HL-60/S4 treated with retinoic acid at 250 ng/mL for 4 days and 3 days (cell line): Measurements from ENCODE around the gene ABCG1.

Experiments used
- in situ Hi-C: fragments of 300-500 bp; cut with MboI; formaldehyde crosslinking; loops from 2 replicates; pipeline ENCODE4 v1.7.0; 2022; ENCODE audit warnings: low sequenced_read_pairs

ABCG1 gene

GRCh38 chr21:42265231-42265812 lies 46.4 kb downstream of the ABCG1 start:
- in situ Hi-C loops: no loop called here

DNA sequence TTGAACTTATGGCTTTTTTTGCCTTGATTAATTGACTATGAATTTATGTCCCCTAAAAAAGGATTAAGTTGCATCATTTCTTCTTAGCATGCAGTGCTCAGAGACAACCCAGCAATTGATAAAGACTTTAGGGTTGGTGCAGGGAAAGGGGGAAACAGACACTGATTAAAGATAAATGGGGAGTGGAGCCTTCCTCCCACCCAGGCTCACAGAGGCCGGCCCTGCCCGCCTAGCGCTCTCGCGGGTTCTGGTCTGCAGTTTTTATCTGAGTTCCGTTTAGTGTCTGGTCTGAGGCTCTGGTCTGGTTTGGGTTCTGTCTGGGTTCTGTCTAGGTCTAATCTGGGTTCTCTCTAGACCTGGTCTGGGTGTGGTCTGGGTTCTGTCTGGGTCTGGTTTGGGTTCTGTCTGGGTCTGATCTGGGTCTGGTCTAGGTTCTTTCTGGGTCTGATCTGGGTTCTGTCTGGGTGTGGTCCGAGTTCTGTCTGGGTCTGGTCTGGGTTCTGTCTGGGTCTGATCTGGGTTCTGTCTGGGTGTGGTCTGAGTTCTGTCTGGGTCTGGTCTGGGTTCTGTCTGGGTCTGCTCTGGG lies 48.1 kb downstream of the ABCG1 start:
- in situ Hi-C loops: no loop called here

GRCh38 chr21:42269386-42269785 lies 50.4 kb downstream of the ABCG1 start:
- in situ Hi-C loops: no loop called here

DNA sequence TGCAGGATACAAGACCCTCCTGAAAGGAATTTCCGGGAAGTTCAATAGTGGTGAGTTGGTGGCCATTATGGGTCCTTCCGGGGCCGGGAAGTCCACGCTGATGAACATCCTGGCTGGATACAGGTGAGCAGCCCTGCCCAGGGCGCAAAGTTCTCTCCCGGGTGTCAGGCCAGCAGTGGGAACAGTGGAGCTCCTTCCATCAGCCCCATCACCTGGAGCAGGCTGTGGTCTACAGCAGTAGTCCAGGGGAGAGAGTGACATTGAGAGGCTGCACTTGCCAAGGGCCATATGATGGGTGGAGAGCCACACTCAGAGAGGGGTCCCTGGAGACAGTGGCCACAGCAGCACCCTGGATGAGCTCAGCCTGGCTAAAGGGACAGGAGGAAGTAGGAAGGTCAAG lies 52.1 kb downstream of the ABCG1 start:
- in situ Hi-C loops: no loop called here

- in situ Hi-C loops: no loop called here
Measured at GRCh38 chr21:42272109-42272962, 53.4 kb downstream of the ABCG1 start.

GRCh38 chr21:42272984-42273600 lies 54.2 kb downstream of the ABCG1 start:
- in situ Hi-C loops: no loop called here

- in situ Hi-C loops: no loop called here
Measured at GRCh38 chr21:42276076-42276475, 57.1 kb downstream of the ABCG1 start.

DNA sequence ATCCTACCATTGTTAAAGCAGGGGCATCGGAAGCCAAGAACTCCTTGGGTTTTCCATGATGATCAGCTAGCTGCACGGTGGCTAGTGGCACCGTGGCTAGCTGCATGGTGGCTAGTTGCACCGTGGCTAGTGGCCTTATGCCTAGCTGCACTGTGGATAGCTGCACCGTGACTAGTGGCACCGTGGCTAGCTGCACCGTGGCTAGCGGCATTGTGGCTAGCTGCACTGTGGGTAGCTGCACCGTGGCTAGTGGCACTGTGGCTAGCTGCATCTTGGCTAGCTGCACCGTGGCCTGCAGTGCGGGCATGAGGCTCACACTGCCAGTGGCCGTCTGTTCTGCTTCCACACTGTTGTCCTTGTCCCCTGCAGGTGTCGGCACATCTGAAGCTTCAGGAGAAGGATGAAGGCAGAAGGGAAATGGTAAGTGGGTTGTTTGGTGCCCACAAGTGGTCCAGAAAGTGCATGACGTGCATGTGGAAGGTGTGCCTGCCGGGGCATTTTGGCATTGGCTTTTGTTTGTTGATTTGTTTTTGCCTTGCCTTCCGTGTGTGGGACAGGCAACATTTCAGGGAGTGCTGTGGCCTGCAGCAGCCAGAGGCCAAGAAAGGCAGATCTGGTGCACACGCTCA lies 57.7 kb downstream of the ABCG1 start:
- in situ Hi-C loops: no loop called here

GRCh38 chr21:42277593-42277992 lies 58.7 kb downstream of the ABCG1 start:
- in situ Hi-C loops: no loop called here

GRCh38 chr21:42278451-42279149 lies 59.7 kb downstream of the ABCG1 start:
- in situ Hi-C loops: no loop called here

DNA sequence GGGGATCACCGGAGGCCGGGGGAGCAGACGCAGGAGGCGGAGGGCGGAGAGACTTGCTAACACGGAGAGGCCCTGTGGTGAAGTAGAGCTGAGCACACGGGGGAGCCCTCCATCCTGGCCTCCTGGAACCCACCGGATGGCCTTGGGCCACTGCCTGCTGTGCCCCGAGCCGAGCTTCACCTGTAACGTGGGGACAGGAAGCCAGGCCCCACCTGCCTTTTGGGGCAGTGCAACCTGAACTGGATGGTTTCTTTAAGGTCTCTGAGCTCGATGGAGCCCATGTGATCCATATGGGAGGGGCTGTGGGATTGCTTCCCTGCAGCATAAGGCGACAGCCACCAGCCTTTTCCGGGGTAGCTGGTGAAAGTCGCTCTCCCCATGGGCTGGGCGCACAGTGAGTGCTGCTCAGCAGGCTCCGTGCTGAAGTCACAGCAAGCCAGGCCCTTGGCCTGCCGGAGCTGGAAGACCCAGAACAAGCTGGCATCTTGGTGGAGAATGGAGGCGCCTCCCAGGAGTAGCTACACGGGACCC lies 60.5 kb downstream of the ABCG1 start:
- in situ Hi-C loops: no loop called here

DNA sequence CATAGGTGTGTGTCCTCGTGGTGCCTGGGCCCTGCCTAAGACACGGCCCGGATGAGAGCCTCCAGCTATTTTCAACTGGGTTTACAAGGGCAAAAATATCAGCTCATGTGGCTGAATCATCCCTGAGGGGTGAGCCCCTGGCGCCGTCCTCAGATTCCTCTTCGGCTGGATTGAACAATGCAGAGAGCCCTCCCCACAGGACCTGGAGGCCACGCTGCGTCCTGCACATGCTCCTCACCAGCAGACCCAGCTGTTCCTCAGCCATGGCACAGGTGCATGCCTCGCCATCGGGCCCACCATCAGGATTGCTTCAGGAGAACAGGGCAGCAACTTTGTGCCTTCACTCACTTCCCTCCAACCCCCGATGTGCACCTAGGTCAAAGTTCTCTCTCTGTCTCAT lies 60.9 kb downstream of the ABCG1 start:
- in situ Hi-C loops: no loop called here

DNA sequence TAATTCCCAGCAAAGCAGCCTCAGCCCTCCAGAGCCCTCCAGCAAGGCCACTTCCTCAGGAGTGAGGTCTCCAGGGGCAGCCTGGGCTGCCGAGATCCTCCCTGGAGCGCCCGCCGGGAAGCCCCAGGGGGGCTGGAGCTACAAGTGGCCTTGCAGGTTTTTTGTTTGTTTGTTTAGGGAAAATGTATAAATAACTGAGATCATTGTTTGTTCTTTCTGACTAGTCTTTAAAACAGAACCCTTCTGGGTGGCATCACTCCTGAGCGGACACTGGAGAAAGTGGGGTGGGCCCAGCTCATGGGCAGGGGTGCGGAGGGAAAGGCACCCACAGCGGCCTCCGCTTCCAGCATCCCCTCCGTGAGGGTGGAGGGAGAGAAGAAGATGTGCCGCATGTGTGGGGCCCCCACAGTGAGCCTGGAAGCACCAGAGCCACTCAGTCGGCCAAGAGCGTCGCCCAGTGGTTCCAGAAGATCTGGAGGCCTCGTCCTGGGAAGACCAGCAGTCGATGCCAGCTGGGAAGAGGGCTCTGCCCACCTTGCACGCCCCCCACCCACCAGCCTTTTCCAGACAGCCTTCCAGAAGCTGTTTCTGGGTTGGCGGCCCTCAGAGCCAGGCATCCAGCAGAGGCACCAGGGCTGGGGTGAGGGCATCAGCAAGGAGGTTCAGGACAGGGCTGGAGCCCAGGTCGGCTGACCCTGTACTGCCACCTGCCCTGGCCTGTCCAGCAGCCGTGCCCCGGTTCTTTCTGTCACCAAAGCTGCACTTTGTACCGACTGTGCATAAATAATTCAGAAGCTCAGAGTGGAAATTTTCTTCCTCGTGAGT lies 61.6 kb downstream of the ABCG1 start:
- in situ Hi-C loops: no loop called here

GRCh38 chr21:42281181-42281680 lies 62.3 kb downstream of the ABCG1 start:
- in situ Hi-C loops: no loop called here

DNA sequence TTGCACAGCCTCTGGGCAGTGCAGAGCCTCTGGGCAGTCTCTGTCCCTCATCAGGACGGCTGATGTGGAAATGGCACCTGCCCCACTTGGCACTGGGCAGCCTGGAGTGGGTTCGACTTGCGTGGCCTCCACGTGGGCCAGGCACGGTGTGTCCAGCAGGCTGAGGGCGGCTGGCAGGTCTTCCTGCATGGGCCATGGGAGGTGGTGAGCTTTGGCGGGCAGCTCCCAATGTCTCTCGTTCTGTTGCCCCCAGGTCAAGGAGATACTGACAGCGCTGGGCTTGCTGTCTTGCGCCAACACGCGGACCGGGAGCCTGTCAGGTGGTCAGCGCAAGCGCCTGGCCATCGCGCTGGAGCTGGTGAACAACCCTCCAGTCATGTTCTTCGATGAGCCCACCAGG lies 63.1 kb downstream of the ABCG1 start:
- in situ Hi-C loops: no loop called here

DNA sequence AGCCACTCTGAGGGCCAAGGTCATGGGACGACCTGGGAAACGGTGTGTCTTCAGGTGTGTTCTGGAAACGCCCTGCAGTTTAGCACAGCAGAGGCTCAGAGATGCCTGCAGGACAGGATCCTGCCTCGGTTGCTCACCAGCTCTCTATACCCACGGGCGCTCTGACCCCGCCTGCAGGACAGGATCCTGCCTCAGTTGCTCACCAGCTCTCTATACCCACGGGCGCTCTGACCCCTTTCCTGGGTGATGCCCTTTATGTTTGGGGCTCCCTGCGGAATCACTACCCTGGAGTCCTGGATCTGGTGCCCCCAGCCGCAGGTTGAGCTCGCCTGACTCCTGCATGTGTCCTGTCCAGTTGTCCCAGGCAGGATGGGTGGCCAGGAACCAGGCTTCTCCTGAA lies 63.8 kb downstream of the ABCG1 start:
- in situ Hi-C loops: no loop called here

- in situ Hi-C loops: no loop called here
Measured at GRCh38 chr21:42285569-42286245, 66.8 kb downstream of the ABCG1 start.

DNA sequence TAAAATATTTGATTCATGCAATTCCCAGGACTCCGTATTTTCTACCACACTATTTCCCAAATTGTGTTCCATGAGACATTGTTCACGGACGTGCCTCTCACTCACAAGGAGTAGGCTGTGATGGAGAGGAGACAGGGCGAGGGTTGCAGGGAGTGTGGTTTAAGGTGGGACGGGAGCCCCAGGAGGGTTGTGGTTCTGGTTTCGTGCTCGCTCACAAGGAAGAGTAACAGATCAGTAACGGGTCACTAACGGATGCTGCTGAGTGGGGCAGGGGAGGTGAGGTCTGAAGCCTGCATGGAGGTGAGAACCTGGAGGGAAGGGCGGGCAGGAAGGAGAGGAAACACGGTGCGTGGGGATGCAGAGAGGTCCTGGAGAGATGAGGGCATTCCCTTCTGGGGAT lies 67.5 kb downstream of the ABCG1 start:
- in situ Hi-C loops: no loop called here
